ENCODE results near the gene KCNAB1. TPM values are rescaled to one million over a fixed set of nuclear protein-coding genes. Genes with fewer than 3 reads are reported as not detected.

Gene KCNAB1
- total RNA-seq, 1 donor from 2014 or later = 3.9 TPM

- no peak overlapping the region for H3K4me3 ChIP-seq
- TF ChIP-seq POLR2AphosphoS5 (IDR thresholded peaks at IDR 0.05; ENCODE audit: insufficient read depth in 1 of 2, low read depth in 1 of 2) (no peak), CTCF (IDR thresholded peaks at IDR 0.05) (no peak), POLR2A (IDR thresholded peaks at IDR 0.05) (no peak)
- no peaks in the 10 kb centered on the region for H3K27me3 ChIP-seq
- DNase-seq (ENCODE audit: extremely low spot score in 2 of 2) = no peak
- intact Hi-C loops (cut with DNase I) = no loop called here
- H3K36me3 ChIP-seq = no peaks in the 10 kb centered on the region
- H3K9me3 ChIP-seq = no peaks in the 10 kb centered on the region
- no peak overlapping the region for H3K27ac ChIP-seq
- H3K4me1 ChIP-seq = no peaks in the 10 kb centered on the region
Measured at GRCh38 chr3:156359368-156359767, 239.0 kb downstream of the KCNAB1 start.

DNA sequence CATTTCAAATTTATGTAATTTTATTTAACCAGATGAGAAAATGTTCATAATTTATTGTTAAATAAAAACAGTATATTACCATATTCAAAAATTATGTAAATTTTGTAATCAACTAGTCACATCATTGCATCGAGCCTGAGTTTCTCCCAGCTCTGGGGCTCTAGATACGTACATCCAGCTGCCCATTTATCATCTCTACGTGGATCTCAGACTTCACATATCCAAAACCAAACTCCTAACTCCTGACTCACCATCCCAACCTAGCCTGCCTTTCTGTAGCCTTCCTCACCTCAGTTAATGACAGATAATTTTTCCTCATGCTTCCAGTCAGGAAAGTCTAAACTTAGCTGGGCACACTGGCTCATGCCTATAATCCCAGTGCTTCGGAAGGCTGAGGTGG lies 239.7 kb downstream of the KCNAB1 start:
- TF ChIP-seq CTCF (IDR thresholded peaks at IDR 0.05) (no peak), POLR2A (IDR thresholded peaks at IDR 0.05) (no peak), POLR2AphosphoS5 (IDR thresholded peaks at IDR 0.05; ENCODE audit: insufficient read depth in 1 of 2, low read depth in 1 of 2) (no peak)
- H3K4me3 ChIP-seq = no peak overlapping the region
- no peaks in the 10 kb centered on the region for H3K4me1 ChIP-seq
- no peak overlapping the region for H3K27ac ChIP-seq
- DNase-seq (ENCODE audit: extremely low spot score in 2 of 2) = no peak
- H3K36me3 ChIP-seq = no peaks in the 10 kb centered on the region
- H3K27me3 ChIP-seq = no peaks in the 10 kb centered on the region
- intact Hi-C loops (cut with DNase I) = no loop called here
- no peaks in the 10 kb centered on the region for H3K9me3 ChIP-seq

GRCh38 chr3:156360963-156361362 lies 240.6 kb downstream of the KCNAB1 start:
- Histone ChIP-seq H3K27ac (no peak overlapping the region), H3K4me3 (no peak overlapping the region), H3K27me3 (no peaks in the 10 kb centered on the region), H3K36me3 (no peaks in the 10 kb centered on the region), H3K4me1 (no peaks in the 10 kb centered on the region), H3K9me3 (no peaks in the 10 kb centered on the region)
- no peak for DNase-seq (ENCODE audit: extremely low spot score in 2 of 2)
- no peak for TF ChIP-seq CTCF (IDR thresholded peaks at IDR 0.05)
- TF ChIP-seq POLR2A (IDR thresholded peaks at IDR 0.05) = no peak
- TF ChIP-seq POLR2AphosphoS5 (IDR thresholded peaks at IDR 0.05; ENCODE audit: insufficient read depth in 1 of 2, low read depth in 1 of 2) = no peak
- intact Hi-C loops (cut with DNase I) = no loop called here

DNA sequence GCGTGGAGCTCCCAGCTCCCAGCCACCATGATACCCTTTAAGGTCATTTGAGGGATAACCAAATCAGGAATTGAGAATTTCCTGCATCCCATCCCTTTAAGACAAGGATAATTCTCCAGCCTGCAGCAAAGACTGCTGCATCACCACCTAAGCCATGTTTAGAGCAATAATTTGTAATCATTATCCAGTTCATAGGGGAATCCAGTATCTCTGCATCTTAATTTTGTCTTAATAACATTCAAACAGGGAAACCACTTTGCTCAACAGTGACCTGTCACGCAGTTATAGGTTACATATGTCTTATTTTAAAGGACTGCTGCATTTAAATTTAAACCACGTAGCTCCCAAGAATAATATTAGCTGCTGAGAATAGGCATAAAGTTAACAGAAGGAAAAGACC lies 246.2 kb downstream of the KCNAB1 start:
- no peak for TF ChIP-seq POLR2A (IDR thresholded peaks at IDR 0.05)
- TF ChIP-seq POLR2AphosphoS5 (IDR thresholded peaks at IDR 0.05; ENCODE audit: insufficient read depth in 1 of 2, low read depth in 1 of 2) = no peak
- TF ChIP-seq CTCF (IDR thresholded peaks at IDR 0.05) = no peak
- Histone ChIP-seq H3K27me3 (no peaks in the 10 kb centered on the region), H3K4me1 (no peaks in the 10 kb centered on the region), H3K27ac (no peak overlapping the region), H3K9me3 (no peaks in the 10 kb centered on the region), H3K4me3 (no peak overlapping the region), H3K36me3 (no peaks in the 10 kb centered on the region)
- no peak for DNase-seq (ENCODE audit: extremely low spot score in 2 of 2)
- intact Hi-C loops (cut with DNase I) = no loop called here

DNA sequence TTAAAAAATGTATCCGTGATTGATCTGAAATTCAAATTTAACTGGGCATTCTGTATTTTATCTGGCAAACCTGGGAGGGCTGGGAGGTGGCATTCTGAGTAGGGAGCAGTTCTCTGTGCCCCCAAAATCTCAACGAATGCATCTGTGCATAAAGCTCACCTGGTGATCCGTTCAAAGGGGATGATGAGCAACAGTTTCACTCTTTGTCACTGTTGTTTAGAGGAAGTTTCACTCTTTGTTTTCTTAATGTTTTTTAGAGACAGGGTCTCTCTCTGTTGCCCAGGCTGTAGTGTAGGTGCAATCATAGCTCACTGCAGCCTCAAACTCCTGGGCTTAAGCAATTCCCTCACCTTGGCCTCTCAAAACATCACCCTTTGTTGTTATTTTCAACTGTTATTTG lies 247.8 kb downstream of the KCNAB1 start:
- Histone ChIP-seq H3K4me1 (no peaks in the 10 kb centered on the region), H3K36me3 (no peaks in the 10 kb centered on the region), H3K27ac (no peak overlapping the region), H3K27me3 (no peaks in the 10 kb centered on the region), H3K9me3 (no peaks in the 10 kb centered on the region), H3K4me3 (no peak overlapping the region)
- TF ChIP-seq POLR2AphosphoS5 (IDR thresholded peaks at IDR 0.05; ENCODE audit: insufficient read depth in 1 of 2, low read depth in 1 of 2) (no peak), CTCF (IDR thresholded peaks at IDR 0.05) (no peak), POLR2A (IDR thresholded peaks at IDR 0.05) (no peak)
- intact Hi-C loops (cut with DNase I) = no loop called here
- DNase-seq (ENCODE audit: extremely low spot score in 2 of 2) = no peak
